Right renal cortex interstitium (tissue), 3 donors: ENCODE data around the gene ELP5. TPM values are rescaled to one million over a fixed set of nuclear protein-coding genes. Genes with fewer than 3 reads are reported as not detected.

ENCODE experiments used
- DNase-seq, 3 donors: peaks; one replicate each; pipeline ENCODE4 v3.0.0-alpha.2; 2013; ENCODE audit warnings: low read depth in 3 of 3, low spot score in 2 of 3
- polyA plus RNA-seq, 3 donors: library from polyadenylated mRNA; unstranded; fragments of 120-200 nt; gene quantifications; one replicate each; pipeline ENCODE4 v1.2.1, GENCODE V29; 2013; ENCODE audit not compliant: insufficient read length in 3 of 3

Gene ELP5
- polyA plus RNA-seq, 3 donors, result 48.1 to 53.1 (median 51.8) TPM

GRCh38 chr17:7218166-7218565, 33.8 kb upstream of the ELP5 start:
- DNase-seq, result no peak

GRCh38 chr17:7218758-7219157, 33.3 kb upstream of the ELP5 start:
- DNase-seq, result no peak

GRCh38 chr17:7219229-7219811, 32.7 kb upstream of the ELP5 start:
- no peak for DNase-seq

- no peak for DNase-seq
Observed at GRCh38 chr17:7219812-7220592, 32.0 kb upstream of the ELP5 start, which contains the start of the genes ACADVL and DLG4. TSS of gene ACADVL (plus strand) at chr17:7219938. CDS start at chr17:7219985, 47 bp downstream. TSS of gene DLG4 (minus strand) at chr17:7219836.

- no peak for DNase-seq
Observed at GRCh38 chr17:7220593-7221277, 31.3 kb upstream of the ELP5 start.

GRCh38 chr17:7221278-7222092, 30.5 kb upstream of the ELP5 start:
- no peak for DNase-seq

GRCh38 chr17:7222093-7222971, 29.7 kb upstream of the ELP5 start:
- no peak for DNase-seq

- DNase-seq, result no peak
Observed at GRCh38 chr17:7222972-7223292, 29.1 kb upstream of the ELP5 start.

- DNase-seq, result no peak
Observed at GRCh38 chr17:7223375-7223774, 28.6 kb upstream of the ELP5 start.

- DNase-seq, result no peak
Observed at GRCh38 chr17:7224110-7224509, 27.9 kb upstream of the ELP5 start.

- DNase-seq, result no peak
Observed at GRCh38 chr17:7224661-7225111, 27.3 kb upstream of the ELP5 start.

- no peak for DNase-seq
Observed at GRCh38 chr17:7225711-7226331, 26.2 kb upstream of the ELP5 start.

- no peak for DNase-seq
Observed at GRCh38 chr17:7226721-7227710, 25.0 kb upstream of the ELP5 start.

GRCh38 chr17:7228920-7229319, 23.1 kb upstream of the ELP5 start:
- DNase-seq, result no peak

GRCh38 chr17:7229504-7229903, 22.5 kb upstream of the ELP5 start:
- DNase-seq, result no peak

GRCh38 chr17:7232114-7232513, 19.9 kb upstream of the ELP5 start:
- no peak for DNase-seq

GRCh38 chr17:7233701-7234082, 18.3 kb upstream of the ELP5 start:
- DNase-seq, result no peak
